Measurements from ENCODE around the gene NCAM1.

The NCAM1 gene

GRCh38 chr11:112971195-112971594, 10.0 kb downstream of the NCAM1 start:
- DNase-seq: no peak

DNA sequence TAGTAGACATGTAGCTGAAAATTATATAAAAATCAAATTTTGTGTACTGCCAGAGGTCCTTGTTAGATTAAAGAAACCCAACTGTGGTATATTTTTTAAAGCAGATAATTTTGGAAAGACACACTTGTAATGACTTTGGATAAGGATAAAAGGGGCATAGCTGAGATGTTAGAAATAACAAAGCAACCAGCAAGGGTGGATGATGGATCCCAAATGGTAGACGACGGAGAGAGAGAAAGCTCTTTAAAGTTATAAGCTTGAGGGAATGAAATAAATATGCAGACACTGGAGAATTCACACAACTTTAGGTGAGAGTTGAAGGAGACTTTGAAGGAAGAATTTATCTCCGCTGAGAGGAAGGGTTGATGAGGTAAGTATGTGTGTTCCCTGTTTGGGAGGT, 10.6 kb downstream of the NCAM1 start:
- no peak for DNase-seq

GRCh38 chr11:112972399-112973145, 11.4 kb downstream of the NCAM1 start:
- no peak for DNase-seq

- no peak for DNase-seq
Observed at GRCh38 chr11:112975051-112975450, 13.8 kb downstream of the NCAM1 start.

GRCh38 chr11:112975493-112975892, 14.3 kb downstream of the NCAM1 start:
- DNase-seq: no peak

- DNase-seq: no peak
Observed at GRCh38 chr11:112977755-112978154, 16.5 kb downstream of the NCAM1 start.

DNA sequence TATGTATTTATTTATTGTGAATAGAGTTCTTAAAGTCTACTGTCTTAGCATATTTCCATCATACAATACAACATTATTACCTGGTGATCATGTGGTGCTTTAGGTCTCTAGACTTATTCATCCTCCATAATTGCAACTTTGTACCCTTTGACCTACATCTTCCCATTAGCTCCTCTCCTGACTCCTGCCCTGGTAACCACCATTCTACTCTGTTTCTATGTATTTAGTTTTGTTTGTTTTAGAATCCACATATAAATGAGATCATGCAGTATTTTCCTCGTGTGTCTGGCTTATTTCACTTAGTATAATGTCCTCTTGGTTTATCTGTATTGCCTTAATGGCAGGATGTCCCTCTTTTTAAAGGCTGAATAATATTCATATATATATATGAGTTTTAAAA, 22.7 kb downstream of the NCAM1 start:
- DNase-seq: no peak

GRCh38 chr11:112989198-112989597, 28.0 kb downstream of the NCAM1 start:
- DNase-seq: no peak

- DNase-seq: no peak
Observed at GRCh38 chr11:112993808-112994207, 32.6 kb downstream of the NCAM1 start.

GRCh38 chr11:112995423-112996090, 34.3 kb downstream of the NCAM1 start:
- no peak for DNase-seq

DNA sequence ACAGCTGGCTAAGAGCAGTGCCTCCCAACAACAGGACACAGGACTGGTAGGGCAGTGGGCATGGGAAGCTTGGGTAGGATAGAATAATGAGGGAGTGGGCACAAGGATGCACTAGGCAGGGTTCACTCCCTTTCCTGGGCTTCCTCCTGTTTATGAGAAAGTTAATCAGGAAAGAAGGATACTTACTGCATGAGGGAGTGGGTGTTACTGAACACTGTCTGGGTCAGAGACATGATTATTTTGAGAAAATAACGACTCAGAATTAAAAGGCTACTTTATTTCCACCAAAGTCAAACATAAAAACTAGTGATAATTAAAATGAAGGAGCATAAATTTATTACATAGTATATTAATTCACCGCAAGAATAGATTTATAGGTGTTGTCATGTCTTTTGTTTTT, 35.8 kb downstream of the NCAM1 start:
- no peak for DNase-seq

DNA sequence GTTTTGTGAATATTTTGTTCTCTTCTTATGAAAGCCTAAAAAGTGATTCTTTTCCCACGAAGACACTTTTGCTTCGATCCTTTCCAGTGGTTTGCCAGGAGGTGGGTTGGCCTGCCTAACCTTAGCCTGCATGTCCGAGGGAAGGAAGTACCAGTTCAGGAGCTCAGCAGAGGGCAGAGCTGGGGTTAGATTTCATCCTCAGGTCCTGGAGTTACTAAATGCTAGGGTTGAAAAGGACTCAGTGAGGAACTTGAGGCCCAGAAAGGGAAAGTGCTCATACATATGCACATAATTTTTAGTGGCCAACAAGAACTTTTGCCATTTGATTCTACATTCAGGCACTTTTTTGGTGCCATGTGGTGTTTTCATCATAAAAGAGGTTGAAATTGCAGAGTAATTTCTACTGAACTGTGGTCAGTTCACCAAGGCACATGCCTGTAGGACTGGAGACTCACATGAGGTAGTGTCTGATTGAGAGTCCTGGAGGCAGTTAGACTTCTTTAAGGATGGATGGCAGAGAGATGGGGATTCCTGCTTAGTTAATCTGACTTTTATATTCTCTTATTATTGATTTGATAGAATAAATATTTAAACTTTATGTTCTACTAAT, 36.7 kb downstream of the NCAM1 start:
- no peak for DNase-seq

- no peak for DNase-seq
Observed at GRCh38 chr11:112999520-112999919, 38.3 kb downstream of the NCAM1 start.

GRCh38 chr11:113001709-113002108, 40.5 kb downstream of the NCAM1 start:
- DNase-seq: no peak

- no peak for DNase-seq
Observed at GRCh38 chr11:113006896-113007445, 45.8 kb downstream of the NCAM1 start.

GRCh38 chr11:113014262-113015097, 53.3 kb downstream of the NCAM1 start:
- no peak for DNase-seq

DNA sequence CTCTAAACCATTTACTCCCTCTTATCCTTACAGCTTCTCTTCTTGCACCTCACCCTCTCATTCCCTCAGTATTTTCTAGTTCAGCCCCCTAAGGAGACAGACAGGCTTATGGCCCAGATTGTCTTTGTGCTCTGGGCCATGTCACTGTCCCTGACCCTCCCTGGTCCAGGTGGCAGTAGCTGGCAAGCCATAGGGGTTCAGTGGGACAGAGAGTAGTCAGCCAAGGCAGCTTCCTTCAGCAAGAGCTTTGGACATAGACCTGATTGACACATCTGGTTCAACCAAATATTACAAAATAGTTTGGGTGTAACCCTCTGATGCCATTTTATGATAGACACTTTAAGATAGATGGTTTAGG, 53.9 kb downstream of the NCAM1 start:
- no peak for DNase-seq

DNA sequence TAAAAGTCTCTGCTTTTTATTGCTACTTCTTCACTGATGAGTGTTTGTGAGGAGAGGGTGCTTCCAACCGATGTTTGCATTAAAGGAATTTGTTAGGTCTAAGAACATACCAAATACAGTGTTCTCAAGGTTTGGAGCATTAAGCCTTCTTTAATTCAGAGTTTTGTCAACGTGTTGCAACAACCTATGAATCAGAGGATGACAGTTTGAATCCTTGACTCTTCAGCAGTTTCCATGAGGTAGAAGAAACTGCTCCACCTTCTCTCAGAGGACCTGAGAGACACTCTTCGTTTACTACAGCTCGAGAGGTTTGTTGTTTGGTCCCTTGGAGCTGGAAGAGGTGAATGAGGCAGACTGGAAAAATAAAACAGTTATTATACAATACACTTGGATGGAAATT, 55.7 kb downstream of the NCAM1 start:
- DNase-seq: no peak

GRCh38 chr11:113018913-113019312, 57.7 kb downstream of the NCAM1 start:
- no peak for DNase-seq

DNA sequence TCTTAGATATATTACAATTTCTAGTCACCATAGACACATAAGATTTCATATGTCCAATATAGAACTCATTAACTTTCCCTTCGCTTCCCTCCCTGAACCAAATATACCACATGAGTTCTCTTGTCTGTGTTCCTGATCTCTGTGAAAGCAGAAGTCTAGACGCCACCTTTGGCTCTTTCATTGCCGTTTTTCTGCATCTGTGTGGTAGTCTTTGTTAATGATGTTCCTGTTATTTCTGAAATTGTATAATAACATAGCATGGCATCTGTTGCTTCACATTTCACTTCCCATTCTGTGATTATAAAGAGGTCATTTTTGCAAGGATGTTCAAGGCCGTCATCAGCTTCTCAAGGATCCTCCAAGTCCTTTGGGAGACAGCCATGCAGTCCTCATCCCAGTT, 58.5 kb downstream of the NCAM1 start:
- no peak for DNase-seq

GRCh38 chr11:113021111-113021510, 59.9 kb downstream of the NCAM1 start:
- DNase-seq: no peak

GRCh38 chr11:113022262-113022661, 61.0 kb downstream of the NCAM1 start:
- DNase-seq: no peak

DNA sequence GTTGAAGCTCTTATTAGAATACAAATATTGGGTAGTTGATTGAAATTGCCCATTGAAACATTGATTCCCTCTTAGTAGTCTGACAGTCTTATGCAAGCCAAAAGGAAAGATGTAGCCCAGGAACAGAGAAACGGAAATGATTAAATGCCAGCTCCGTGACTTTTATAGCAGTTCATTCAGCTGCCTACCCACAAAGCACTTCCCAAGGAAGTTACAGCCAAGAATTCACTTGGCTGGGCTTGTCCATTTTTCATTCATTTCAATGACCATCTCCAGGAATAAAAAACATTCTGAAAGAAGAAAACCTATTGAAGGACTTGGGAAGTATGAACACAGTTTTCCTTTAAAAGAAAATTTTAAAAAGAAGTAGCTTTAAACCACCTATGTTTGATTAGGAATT, 62.0 kb downstream of the NCAM1 start:
- no peak for DNase-seq

Measured in CD4-positive, alpha-beta T cell treated with Interleukin-17A for 4 hours (primary cell).